Activated T-cell treated with anti-CD3 and anti-CD28 coated beads, Interleukin-2, amount 50 U/mL, for 72 hours (primary cell): ENCODE data around the gene FAM120AOS. TPM values are rescaled to one million over a fixed set of nuclear protein-coding genes. Genes with fewer than 3 reads are reported as not detected.

ENCODE experiments used
- ATAC-seq, 2 donors: fragments of 150-1000 bp; cut with Tn5 transposase; replicated peaks in 1 of 2; 2 replicates each; pipeline ENCODE4 v1.10.0; 2021; ENCODE audit warnings: moderate library complexity in 2 of 2, mild to moderate bottlenecking in 1 of 2
- DNase-seq, 2 donors: peaks; one replicate each; pipeline ENCODE4 v3.0.0; 2021 to 2022; ENCODE audit warnings: mixed read lengths in 1 of 2
- H3K27ac Mint-ChIP-seq: one replicate; pipeline ENCODE4 v1.8.0; 2022; ENCODE audit warnings: mild to moderate bottlenecking, moderate library complexity, mixed read lengths
- H3K27me3 Mint-ChIP-seq: one replicate; pipeline ENCODE4 v1.8.0; 2022; ENCODE audit warnings: low read depth, mixed read lengths
- H3K36me3 Mint-ChIP-seq, 2 donors: one replicate each; pipeline ENCODE4 v1.8.0; 2022; ENCODE audit warnings: mixed read lengths in 2 of 2, mild to moderate bottlenecking in 1 of 2; ENCODE audit not compliant: insufficient read depth in 2 of 2
- H3K4me1 Mint-ChIP-seq: one replicate; pipeline ENCODE4 v1.8.0; 2022; ENCODE audit warnings: low read depth, mixed read lengths
- H3K4me3 Mint-ChIP-seq, 2 donors: one replicate each; pipeline ENCODE4 v1.8.0; 2022; ENCODE audit warnings: mild to moderate bottlenecking in 2 of 2, mixed read lengths in 2 of 2, moderate library complexity in 2 of 2
- H3K9me3 Mint-ChIP-seq, 2 donors: one replicate each; pipeline ENCODE4 v1.8.0; 2022; ENCODE audit warnings: mixed read lengths in 2 of 2
- total RNA-seq, 2 donors: library from RNA; stranded (reverse); gene quantifications; one replicate each; pipeline ENCODE4 v1.2.3, GENCODE V29; 2022

The FAM120AOS gene
- total RNA-seq, 2 donors from 2014 or later: 34.8 to 36.7 TPM

GRCh38 chr9:93427655-93428379 lies 25.6 kb downstream of the FAM120AOS start:
- Mint-ChIP-seq H3K9me3 (peaks cover 0 to 2% of the 10 kb centered on the region in 2 donors), H3K4me1 (peaks cover 4% of the 10 kb centered on the region), H3K27me3 (peaks cover 23% of the 10 kb centered on the region), H3K36me3 (no peaks in the 10 kb centered on the region), H3K4me3 (no peak overlapping the region), H3K27ac (no peak overlapping the region)
- DNase-seq: peak in 1 of 2 donors; percentile 5
- no peak for ATAC-seq

GRCh38 chr9:93422977-93423616 lies 30.3 kb downstream of the FAM120AOS start:
- Mint-ChIP-seq H3K9me3 (peaks cover 5 to 7% of the 10 kb centered on the region in 2 donors), H3K4me1 (no peaks in the 10 kb centered on the region), H3K27me3 (peaks cover 23% of the 10 kb centered on the region), H3K27ac (no peak overlapping the region), H3K36me3 (peaks cover 3 to 6% of the 10 kb centered on the region in 2 donors), H3K4me3 (no peak overlapping the region)
- ATAC-seq (no peak), DNase-seq (no peak)

GRCh38 chr9:93419023-93419422 lies 34.4 kb downstream of the FAM120AOS start:
- no peak for DNase-seq
- Mint-ChIP-seq H3K27ac (no peak overlapping the region), H3K27me3 (peaks cover 14% of the 10 kb centered on the region), H3K4me1 (peaks cover 6% of the 10 kb centered on the region), H3K36me3 (peaks cover 3 to 8% of the 10 kb centered on the region in 2 donors), H3K9me3 (peaks cover 5% of the 10 kb centered on the region in 2 donors), H3K4me3 (no peak overlapping the region)
- ATAC-seq: no peak

GRCh38 chr9:93417538-93417937 lies 35.8 kb downstream of the FAM120AOS start:
- Mint-ChIP-seq H3K36me3 (peaks cover 3 to 8% of the 10 kb centered on the region in 2 donors), H3K27ac (no peak overlapping the region), H3K9me3 (peaks cover 5 to 12% of the 10 kb centered on the region in 2 donors), H3K27me3 (peaks cover 13% of the 10 kb centered on the region), H3K4me3 (no peak overlapping the region), H3K4me1 (peaks cover 6% of the 10 kb centered on the region)
- ATAC-seq (no peak), DNase-seq (no peak)

- peaks cover 13% of the 10 kb centered on the region for H3K27me3 Mint-ChIP-seq
- ATAC-seq: no peak
- H3K9me3 Mint-ChIP-seq: peaks cover 5 to 12% of the 10 kb centered on the region in 2 donors
- H3K36me3 Mint-ChIP-seq: peaks cover 3 to 8% of the 10 kb centered on the region in 2 donors
- DNase-seq: no peak
- H3K4me1 Mint-ChIP-seq: peaks cover 6% of the 10 kb centered on the region
- H3K27ac Mint-ChIP-seq: no peak overlapping the region
- no peak overlapping the region for H3K4me3 Mint-ChIP-seq
Observed at GRCh38 chr9:93416530-93417235, 36.7 kb downstream of the FAM120AOS start.

- peaks cover 20% of the 10 kb centered on the region for H3K27me3 Mint-ChIP-seq
- no peak overlapping the region for H3K4me3 Mint-ChIP-seq
- H3K9me3 Mint-ChIP-seq: peaks cover 5 to 12% of the 10 kb centered on the region in 2 donors
- ATAC-seq (no peak), DNase-seq (no peak)
- peaks cover 6% of the 10 kb centered on the region for H3K4me1 Mint-ChIP-seq
- H3K36me3 Mint-ChIP-seq: peaks cover 3 to 8% of the 10 kb centered on the region in 2 donors
- H3K27ac Mint-ChIP-seq: no peak overlapping the region
Observed at GRCh38 chr9:93415176-93415690, 38.1 kb downstream of the FAM120AOS start.

GRCh38 chr9:93413530-93413929 lies 39.9 kb downstream of the FAM120AOS start:
- Mint-ChIP-seq H3K36me3 (peaks cover 0 to 2% of the 10 kb centered on the region in 2 donors), H3K27me3 (peaks cover 28% of the 10 kb centered on the region), H3K27ac (no peak overlapping the region), H3K4me1 (peaks cover 6% of the 10 kb centered on the region), H3K4me3 (no peak overlapping the region), H3K9me3 (peaks cover 0 to 7% of the 10 kb centered on the region in 2 donors)
- ATAC-seq (no peak), DNase-seq (no peak)

- Mint-ChIP-seq H3K4me3 (no peak overlapping the region), H3K4me1 (peaks cover 3% of the 10 kb centered on the region), H3K9me3 (no peaks in the 10 kb centered on the region), H3K27me3 (peaks cover 28% of the 10 kb centered on the region), H3K36me3 (no peaks in the 10 kb centered on the region), H3K27ac (no peak overlapping the region)
- no peak for DNase-seq
- no peak for ATAC-seq
Observed at GRCh38 chr9:93406371-93406770, 47.0 kb downstream of the FAM120AOS start.

GRCh38 chr9:93398471-93398870 lies 54.9 kb downstream of the FAM120AOS start:
- no peak for ATAC-seq
- Mint-ChIP-seq H3K9me3 (no peaks in the 10 kb centered on the region), H3K36me3 (no peaks in the 10 kb centered on the region), H3K4me1 (peaks cover 5% of the 10 kb centered on the region), H3K27me3 (no peaks in the 10 kb centered on the region), H3K4me3 (no peak overlapping the region), H3K27ac (no peak overlapping the region)
- DNase-seq: no peak

GRCh38 chr9:93397661-93398373 lies 55.6 kb downstream of the FAM120AOS start:
- DNase-seq (no peak), ATAC-seq (no peak)
- Mint-ChIP-seq H3K4me1 (peaks cover 5% of the 10 kb centered on the region), H3K9me3 (no peaks in the 10 kb centered on the region), H3K36me3 (no peaks in the 10 kb centered on the region), H3K27me3 (no peaks in the 10 kb centered on the region), H3K27ac (no peak overlapping the region), H3K4me3 (no peak overlapping the region)
